Suprapubic skin (tissue), 3 donors: Measurements from ENCODE around the gene ADAR.

Source experiments
- POLR2AphosphoS5 ChIP-seq, 3 donors: sonication (generic); formaldehyde crosslinking; IDR thresholded peaks; one replicate each; pipeline ENCODE4 v1.6.1; 2017; ENCODE audit warnings: antibody characterized with exemption in 3 of 3
- TF ChIP-seq, protein P1 (sequence below), 2 donors: fragments of 200-600 bp in 1 of 2; fragments of 450-650 bp in 1 of 2; sonication (generic) in 1 of 2; IDR thresholded peaks; one replicate each; pipeline ENCODE4 v1.5.1; 2016 to 2019; ENCODE audit warnings: antibody characterized with exemption in 2 of 2, mild to moderate bottlenecking in 1 of 2, moderate library complexity in 1 of 2

- TF ChIP-seq, protein P1, sequence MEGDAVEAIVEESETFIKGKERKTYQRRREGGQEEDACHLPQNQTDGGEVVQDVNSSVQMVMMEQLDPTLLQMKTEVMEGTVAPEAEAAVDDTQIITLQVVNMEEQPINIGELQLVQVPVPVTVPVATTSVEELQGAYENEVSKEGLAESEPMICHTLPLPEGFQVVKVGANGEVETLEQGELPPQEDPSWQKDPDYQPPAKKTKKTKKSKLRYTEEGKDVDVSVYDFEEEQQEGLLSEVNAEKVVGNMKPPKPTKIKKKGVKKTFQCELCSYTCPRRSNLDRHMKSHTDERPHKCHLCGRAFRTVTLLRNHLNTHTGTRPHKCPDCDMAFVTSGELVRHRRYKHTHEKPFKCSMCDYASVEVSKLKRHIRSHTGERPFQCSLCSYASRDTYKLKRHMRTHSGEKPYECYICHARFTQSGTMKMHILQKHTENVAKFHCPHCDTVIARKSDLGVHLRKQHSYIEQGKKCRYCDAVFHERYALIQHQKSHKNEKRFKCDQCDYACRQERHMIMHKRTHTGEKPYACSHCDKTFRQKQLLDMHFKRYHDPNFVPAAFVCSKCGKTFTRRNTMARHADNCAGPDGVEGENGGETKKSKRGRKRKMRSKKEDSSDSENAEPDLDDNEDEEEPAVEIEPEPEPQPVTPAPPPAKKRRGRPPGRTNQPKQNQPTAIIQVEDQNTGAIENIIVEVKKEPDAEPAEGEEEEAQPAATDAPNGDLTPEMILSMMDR (IDR thresholded peaks at IDR 0.05): no peak
- TF ChIP-seq POLR2AphosphoS5 (IDR thresholded peaks at IDR 0.05): no peak
These were observed 12.8 kb upstream of the ADAR start for GRCh38 chr1:154620751-154621150.
